K562 (cell line): ENCODE measurements around the gene MVK. TPM values are rescaled to one million over a fixed set of nuclear protein-coding genes. Genes with fewer than 3 reads are reported as not detected.

Source experiments
- CEBPG ChIP-seq, 3 experiments: fragments of 200-800 bp in 1 of 3; sonication (Bioruptor generic) in 1 of 3; sonication (generic) in 1 of 3; formaldehyde crosslinking in 1 of 3; IDR thresholded peaks in 2 of 3; conservative IDR thresholded peaks in 1 of 3; 2 replicates each; pipeline versions ENCODE4 v1.6.1 to v1.8.0; 2016 to 2022; ENCODE audit warnings: missing compliant biosample characterization in 2 of 3, missing genetic modification characterization in 2 of 3, mild to moderate bottlenecking in 1 of 3, missing genetic modification reagents in 1 of 3
- CHCHD3 ChIP-seq: fragments of 250-450 bp; sonication (Bioruptor Pico); IDR thresholded peaks from 2 replicates; pipeline ENCODE4 v2.1.2; 2022; ENCODE audit warnings: mild to moderate bottlenecking
- CREB3L1 ChIP-seq: fragments of 450-650 bp; IDR thresholded peaks from 2 replicates; pipeline ENCODE4 v1.6.1; 2014; ENCODE audit warnings: low read depth, mild to moderate bottlenecking, moderate library complexity, borderline replicate concordance
- E2F6 ChIP-seq, 2 experiments: IDR thresholded peaks; 2 replicates each; pipeline ENCODE4 v1.6.1; 2011; ENCODE audit warnings: borderline replicate concordance in 1 of 2, control low read depth in 1 of 2, low read depth in 1 of 2, low read length in 1 of 2, mild to moderate bottlenecking in 1 of 2, mixed read lengths in 1 of 2, moderate library complexity in 1 of 2; ENCODE audit not compliant: insufficient read depth in 1 of 2, insufficient read length in 1 of 2, poor library complexity in 1 of 2, severe bottlenecking in 1 of 2; ENCODE audit errors: extremely low read depth in 1 of 2
- E2F8 ChIP-seq: fragments of 450-650 bp; IDR thresholded peaks from 2 replicates; pipeline ENCODE4 v1.7.1; 2018; ENCODE audit warnings: mild to moderate bottlenecking, low read depth; ENCODE audit not compliant: partially characterized antibody
- FIP1L1 ChIP-seq: fragments of 200-400 bp; formaldehyde crosslinking; IDR thresholded peaks from 2 replicates; pipeline ENCODE4 v1.6.1; 2018; ENCODE audit warnings: mild to moderate bottlenecking, low read depth, low read length; ENCODE audit not compliant: poor library complexity, severe bottlenecking
- FUS ChIP-seq: fragments of 200-400 bp; formaldehyde crosslinking; optimal IDR thresholded peaks from 2 replicates; pipeline ENCODE3; 2017; ENCODE audit warnings: low read depth, low read length
- KLF13 ChIP-seq: fragments of 450-650 bp; IDR thresholded peaks from 2 replicates; pipeline ENCODE4 v1.6.1; 2016; ENCODE audit warnings: missing genetic modification characterization, low read depth, mild to moderate bottlenecking, missing compliant biosample characterization, moderate library complexity, borderline replicate concordance
- MAFG ChIP-seq: fragments of 450-650 bp; conservative IDR thresholded peaks from 2 replicates; pipeline ENCODE4 v1.6.1; 2016; ENCODE audit warnings: missing genetic modification characterization, missing compliant biosample characterization
- MCM5 ChIP-seq: fragments of 450-650 bp; IDR thresholded peaks from 2 replicates; pipeline ENCODE4 v1.6.1; 2016; ENCODE audit warnings: low read depth
- MLLT1 ChIP-seq, 2 experiments: fragments of 450-650 bp; IDR thresholded peaks; 2 replicates each; pipeline ENCODE4 v1.6.1; 2016
- MYC ChIP-seq, 2 experiments: fragments of 250-450 bp in 1 of 2; sonication (Bioruptor Pico) in 1 of 2; IDR thresholded peaks; 2 replicates each; pipeline versions ENCODE4 v1.5.1 to v1.6.1; 2012 to 2021; ENCODE audit warnings: low read depth in 2 of 2, borderline replicate concordance in 1 of 2, improper control_type of control experiment in 1 of 2, low read length in 1 of 2, mild to moderate bottlenecking in 1 of 2, moderate library complexity in 1 of 2
- NRF1 ChIP-seq, 2 experiments: fragments of 450-650 bp; IDR thresholded peaks in 1 of 2; conservative IDR thresholded peaks in 1 of 2; 2 replicates each; pipeline ENCODE4 v1.6.1; 2014; ENCODE audit warnings: mild to moderate bottlenecking in 2 of 2
- POLR2B ChIP-seq: fragments of 450-650 bp; IDR thresholded peaks from 2 replicates; pipeline ENCODE4 v1.6.1; 2018; ENCODE audit warnings: low read depth; ENCODE audit not compliant: partially characterized antibody
- RBM22 ChIP-seq: fragments of 200-400 bp; formaldehyde crosslinking; IDR thresholded peaks from 2 replicates; pipeline ENCODE4 v1.6.1; 2018; ENCODE audit warnings: low read length, low read depth; ENCODE audit not compliant: poor library complexity, severe bottlenecking
- SMAD3 ChIP-seq: fragments of 450-650 bp; formaldehyde crosslinking; conservative IDR thresholded peaks from 2 replicates; pipeline ENCODE4 v1.4.0; 2020; ENCODE audit warnings: mild to moderate bottlenecking
- ZNF354B ChIP-seq: fragments of 250-450 bp; sonication (Bioruptor Pico); IDR thresholded peaks from 2 replicates; pipeline ENCODE4 v1.4.0; 2020
- ZNF408 ChIP-seq: fragments of 250-450 bp; sonication (Bioruptor Pico); IDR thresholded peaks from 2 replicates; pipeline ENCODE4 v1.4.0; 2020; ENCODE audit warnings: low read depth, mild to moderate bottlenecking, moderate library complexity
- ZNF75A ChIP-seq: fragments of 450-650 bp; formaldehyde crosslinking; IDR thresholded peaks from 2 replicates; pipeline ENCODE4 v1.4.0; 2020; ENCODE audit warnings: mild to moderate bottlenecking
- polyA plus RNA-seq, 8 experiments: library from polyadenylated mRNA; depleted of rRNA in 4 of 8; stranded (reverse) in 5 of 8; unstranded in 3 of 8; fragments of >200 nt; fragmentation: Nextera tagmentation in 2 of 8; fragmentation: Illumina TruSeq in 1 of 8; extraction: Ambion mirVana in 2 of 8; extraction: Trizol in 1 of 8; gene quantifications; 2 replicates each; pipeline versions ENCODE4 v1.2.1 to v1.2.3, GENCODE V29; 2011 to 2014; ENCODE audit warnings: inconsistent platforms in 1 of 8, missing spikeins in 1 of 8
- total RNA-seq, 7 experiments: library from RNA; depleted of rRNA in 6 of 7; stranded (reverse); fragments of >200 nt in 6 of 7; fragmentation: Illumina TruSeq in 2 of 7; extraction: Trizol in 2 of 7; gene quantifications; 2 replicates each; pipeline versions ENCODE4 v1.2.1 to v1.2.3, GENCODE V29; 2011 to 2021; ENCODE audit warnings: low replicate concordance in 1 of 7

MVK gene
- total and polyA plus RNA-seq, 9 of the 15 experiments (the other 6 are each of a cell fraction or from before 2014, with no cell fraction given) = 0.41 to 33.6 (median 18.8) TPM

GRCh38 chr12:109597795-109598427 lies 24.3 kb downstream of the MVK start (continued):
- TF ChIP-seq SMAD3 (CRISPR knock-in tag) = no peak
- TF ChIP-seq MCM5 = no peak
- no peak for TF ChIP-seq MLLT1 (IDR thresholded peaks at IDR 0.05)
- no peak for TF ChIP-seq CEBPG (CRISPR knock-in tag; IDR thresholded peaks at IDR 0.05)
- TF ChIP-seq CEBPG (tag; conservative IDR thresholded peaks at IDR 0.05 in 1 of 2, IDR thresholded peaks at IDR 0.05 in 1 of 2) = no peak
- no peak for TF ChIP-seq KLF13 (tag)
- TF ChIP-seq ZNF75A (CRISPR knock-in tag) = no peak
- no peak for TF ChIP-seq FUS
- TF ChIP-seq ZNF408 (CRISPR knock-in tag) = no peak
- no peak for TF ChIP-seq FIP1L1
- peak; percentile 26 for TF ChIP-seq E2F8
- TF ChIP-seq NRF1 (conservative IDR thresholded peaks at IDR 0.05 in 1 of 2, IDR thresholded peaks at IDR 0.05 in 1 of 2) = peak; percentile 41 to 47; a peak in 3 of 4 replicates
- TF ChIP-seq E2F6 (IDR thresholded peaks at IDR 0.05; ENCODE audit: borderline replicate concordance in 1 of 2, extremely low read depth in 1 of 2, insufficient read depth in 1 of 2, insufficient read length in 1 of 2, low read depth in 1 of 2, low read length in 1 of 2, poor library complexity in 1 of 2, severe bottlenecking in 1 of 2) = no peak
- no peak for TF ChIP-seq RBM22
- TF ChIP-seq MAFG (tag) = no peak
- peak; percentile 32 for TF ChIP-seq POLR2B
- TF ChIP-seq CREB3L1 = no peak
- TF ChIP-seq MYC (IDR thresholded peaks at IDR 0.05; ENCODE audit: low read depth, low read length) = peak; percentile 31; the same call in 1 of the 2 replicates
- TF ChIP-seq MYC (CRISPR knock-in tag; IDR thresholded peaks at IDR 0.05; ENCODE audit: borderline replicate concordance, low read depth) = no peak
- TF ChIP-seq CHCHD3 = no peak
- TF ChIP-seq ZNF354B (CRISPR knock-in tag) = no peak
